GM06990 (cell line): ENCODE results near the gene DIO2.

Experiments used
- DNase-seq: peaks from one replicate; pipeline ENCODE4 v3.0.0-alpha.2; 2011; ENCODE audit not compliant: insufficient read length; ENCODE audit errors: extremely low read depth
- H3K27me3 ChIP-seq: replicated peaks from 2 replicates; pipeline ENCODE4 v1.6.0; 2011; ENCODE audit warnings: low read length; ENCODE audit not compliant: control insufficient read depth, insufficient read depth
- H3K36me3 ChIP-seq: 2 replicates; pipeline ENCODE4 v1.5.1; 2011; ENCODE audit warnings: low read length; ENCODE audit not compliant: control insufficient read depth, insufficient read depth
- H3K4me3 ChIP-seq: replicated peaks from 2 replicates; pipeline ENCODE4 v1.5.1; 2011; ENCODE audit warnings: low read depth, mild to moderate bottlenecking, control low read depth, low read length
- TF ChIP-seq, protein P1 (sequence below): IDR thresholded peaks from 2 replicates; pipeline ENCODE4 v1.5.1; 2011; ENCODE audit warnings: low read length, control low read depth, mild to moderate bottlenecking, inconsistent platforms; ENCODE audit not compliant: insufficient read depth, poor library complexity, severe bottlenecking

The DIO2 gene

GRCh38 chr14:80211153-80212022 is at the start of gene DIO2:
Gene DIO2 (minus strand): TSS chr14:80211504. CDS start chr14:80211472, 32 bp downstream.
- Histone ChIP-seq H3K27me3 (no peaks in the 10 kb centered on the region), H3K4me3 (no peak within 1 kb of the TSS), H3K36me3 (no peaks in the 10 kb centered on the region)
- TF ChIP-seq, protein P1, sequence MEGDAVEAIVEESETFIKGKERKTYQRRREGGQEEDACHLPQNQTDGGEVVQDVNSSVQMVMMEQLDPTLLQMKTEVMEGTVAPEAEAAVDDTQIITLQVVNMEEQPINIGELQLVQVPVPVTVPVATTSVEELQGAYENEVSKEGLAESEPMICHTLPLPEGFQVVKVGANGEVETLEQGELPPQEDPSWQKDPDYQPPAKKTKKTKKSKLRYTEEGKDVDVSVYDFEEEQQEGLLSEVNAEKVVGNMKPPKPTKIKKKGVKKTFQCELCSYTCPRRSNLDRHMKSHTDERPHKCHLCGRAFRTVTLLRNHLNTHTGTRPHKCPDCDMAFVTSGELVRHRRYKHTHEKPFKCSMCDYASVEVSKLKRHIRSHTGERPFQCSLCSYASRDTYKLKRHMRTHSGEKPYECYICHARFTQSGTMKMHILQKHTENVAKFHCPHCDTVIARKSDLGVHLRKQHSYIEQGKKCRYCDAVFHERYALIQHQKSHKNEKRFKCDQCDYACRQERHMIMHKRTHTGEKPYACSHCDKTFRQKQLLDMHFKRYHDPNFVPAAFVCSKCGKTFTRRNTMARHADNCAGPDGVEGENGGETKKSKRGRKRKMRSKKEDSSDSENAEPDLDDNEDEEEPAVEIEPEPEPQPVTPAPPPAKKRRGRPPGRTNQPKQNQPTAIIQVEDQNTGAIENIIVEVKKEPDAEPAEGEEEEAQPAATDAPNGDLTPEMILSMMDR, result no peak
- no peak for DNase-seq

DNA sequence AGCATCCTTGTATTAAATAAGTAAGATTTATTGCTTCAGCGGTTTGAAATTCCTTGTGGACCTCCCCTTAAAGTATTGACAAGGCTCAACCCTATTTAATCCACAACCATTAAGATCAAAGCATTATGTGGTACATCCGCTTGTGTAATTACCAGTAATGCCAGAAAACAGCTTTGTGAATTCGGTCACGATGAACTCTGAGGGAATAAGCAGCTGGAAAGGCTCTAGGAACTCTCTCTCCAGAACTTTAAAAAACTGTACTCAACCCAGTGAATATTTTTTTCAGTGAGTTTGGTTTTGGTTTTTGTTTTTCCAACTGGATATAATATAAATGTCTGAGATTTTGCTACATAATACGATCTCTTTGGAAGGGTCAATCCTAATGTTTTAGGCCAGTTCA is 49.3 kb upstream of the DIO2 start:
- Histone ChIP-seq H3K4me3 (no peak overlapping the region), H3K27me3 (no peaks in the 10 kb centered on the region), H3K36me3 (no peaks in the 10 kb centered on the region)
- TF ChIP-seq, protein P1, result no peak
- DNase-seq, result no peak

GRCh38 chr14:80239631-80240030 is 28.3 kb upstream of the DIO2 start:
- no peak overlapping the region for H3K4me3 ChIP-seq
- TF ChIP-seq, protein P1, result no peak
- no peak for DNase-seq
- H3K27me3 ChIP-seq, result no peaks in the 10 kb centered on the region
- H3K36me3 ChIP-seq, result no peaks in the 10 kb centered on the region

GRCh38 chr14:80237143-80237542 is 25.8 kb upstream of the DIO2 start:
- no peaks in the 10 kb centered on the region for H3K27me3 ChIP-seq
- H3K4me3 ChIP-seq, result no peak overlapping the region
- TF ChIP-seq, protein P1, result no peak
- no peaks in the 10 kb centered on the region for H3K36me3 ChIP-seq
- DNase-seq, result no peak

DNA sequence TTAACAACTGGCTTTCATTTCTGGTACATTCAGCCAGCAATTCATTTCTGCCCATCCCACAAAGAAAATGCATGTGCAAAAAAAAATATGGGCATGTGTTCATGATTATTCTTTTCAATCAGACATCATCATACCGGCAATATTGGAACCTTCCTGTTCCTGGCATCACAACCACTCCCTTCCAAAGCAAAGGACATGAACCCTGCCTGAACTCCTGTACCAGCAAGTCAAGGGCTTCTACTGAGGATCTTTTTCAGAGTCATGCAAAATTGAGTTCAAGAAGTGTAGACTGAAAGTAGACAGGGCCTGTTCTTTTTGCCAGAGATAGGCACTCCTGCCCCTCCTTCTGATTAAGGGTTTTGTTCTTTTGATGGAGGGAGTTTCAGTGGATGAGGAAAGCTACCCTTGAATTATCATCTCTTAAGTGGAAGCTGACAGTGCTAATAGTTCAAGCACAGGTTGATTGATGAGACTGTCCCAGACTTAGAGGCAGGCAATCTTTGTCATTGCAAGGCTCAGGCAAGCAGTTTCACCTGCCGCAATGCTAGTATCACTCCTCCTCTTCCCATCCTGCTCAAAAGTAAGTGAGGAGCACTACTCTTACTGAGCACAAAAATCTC is 22.3 kb upstream of the DIO2 start:
- DNase-seq, result no peak
- H3K4me3 ChIP-seq, result no peak overlapping the region
- no peaks in the 10 kb centered on the region for H3K36me3 ChIP-seq
- TF ChIP-seq, protein P1, result no peak
- no peaks in the 10 kb centered on the region for H3K27me3 ChIP-seq
